PFSK-1 (cell line): ENCODE results near the gene SETD5.

Experiments
- POLR2AphosphoS5 ChIP-seq: IDR thresholded peaks from 2 replicates; pipeline ENCODE4 v1.6.1; 2012; ENCODE audit warnings: low read depth, mild to moderate bottlenecking, control low read depth, low read length, moderate library complexity
- TF ChIP-seq, protein P1 (sequence below), 2 experiments: IDR thresholded peaks; 2 replicates each; pipeline versions ENCODE4 v1.6.1 to v1.8.0; 2011 to 2012; ENCODE audit warnings: low read depth in 2 of 2, low read length in 2 of 2, control low read depth in 1 of 2, inconsistent platforms in 1 of 2, mild to moderate bottlenecking in 1 of 2, moderate library complexity in 1 of 2; ENCODE audit not compliant: insufficient read depth in 1 of 2

DNA sequence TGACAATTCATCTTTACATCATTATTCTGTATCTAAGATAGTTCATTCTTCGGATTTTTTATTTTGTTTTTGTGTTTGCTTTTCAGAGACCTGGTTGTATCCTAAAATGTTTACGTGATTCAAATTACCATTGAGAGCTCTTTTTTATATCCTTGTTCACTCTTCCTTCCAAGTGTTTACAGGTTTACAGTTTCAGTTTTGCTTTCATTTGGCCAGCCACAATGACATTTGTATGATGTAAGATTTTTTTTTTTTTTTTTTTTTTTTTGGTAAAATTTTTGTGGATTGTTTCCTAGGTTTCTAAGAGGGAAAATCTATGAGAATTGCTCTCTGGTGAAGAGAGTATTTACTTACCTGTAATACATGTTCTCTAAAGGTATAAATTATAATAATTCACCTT lies 55.0 kb downstream of the SETD5 start:
- TF ChIP-seq, protein P1, sequence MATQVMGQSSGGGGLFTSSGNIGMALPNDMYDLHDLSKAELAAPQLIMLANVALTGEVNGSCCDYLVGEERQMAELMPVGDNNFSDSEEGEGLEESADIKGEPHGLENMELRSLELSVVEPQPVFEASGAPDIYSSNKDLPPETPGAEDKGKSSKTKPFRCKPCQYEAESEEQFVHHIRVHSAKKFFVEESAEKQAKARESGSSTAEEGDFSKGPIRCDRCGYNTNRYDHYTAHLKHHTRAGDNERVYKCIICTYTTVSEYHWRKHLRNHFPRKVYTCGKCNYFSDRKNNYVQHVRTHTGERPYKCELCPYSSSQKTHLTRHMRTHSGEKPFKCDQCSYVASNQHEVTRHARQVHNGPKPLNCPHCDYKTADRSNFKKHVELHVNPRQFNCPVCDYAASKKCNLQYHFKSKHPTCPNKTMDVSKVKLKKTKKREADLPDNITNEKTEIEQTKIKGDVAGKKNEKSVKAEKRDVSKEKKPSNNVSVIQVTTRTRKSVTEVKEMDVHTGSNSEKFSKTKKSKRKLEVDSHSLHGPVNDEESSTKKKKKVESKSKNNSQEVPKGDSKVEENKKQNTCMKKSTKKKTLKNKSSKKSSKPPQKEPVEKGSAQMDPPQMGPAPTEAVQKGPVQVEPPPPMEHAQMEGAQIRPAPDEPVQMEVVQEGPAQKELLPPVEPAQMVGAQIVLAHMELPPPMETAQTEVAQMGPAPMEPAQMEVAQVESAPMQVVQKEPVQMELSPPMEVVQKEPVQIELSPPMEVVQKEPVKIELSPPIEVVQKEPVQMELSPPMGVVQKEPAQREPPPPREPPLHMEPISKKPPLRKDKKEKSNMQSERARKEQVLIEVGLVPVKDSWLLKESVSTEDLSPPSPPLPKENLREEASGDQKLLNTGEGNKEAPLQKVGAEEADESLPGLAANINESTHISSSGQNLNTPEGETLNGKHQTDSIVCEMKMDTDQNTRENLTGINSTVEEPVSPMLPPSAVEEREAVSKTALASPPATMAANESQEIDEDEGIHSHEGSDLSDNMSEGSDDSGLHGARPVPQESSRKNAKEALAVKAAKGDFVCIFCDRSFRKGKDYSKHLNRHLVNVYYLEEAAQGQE (IDR thresholded peaks at IDR 0.05; ENCODE audit: insufficient read depth in 1 of 2, low read depth in 2 of 2, low read length in 2 of 2) = no peak
- TF ChIP-seq POLR2AphosphoS5 = no peak
